ENCODE data around the gene ACY1. TPM values are rescaled to one million over a fixed set of nuclear protein-coding genes. Genes with fewer than 3 reads are reported as not detected.

ACY1 gene
- total and polyA plus RNA-seq, 10 of the 15 experiments (the other 5 are each of a cell fraction or from before 2014, with no cell fraction given), result 18.5 to 42.2 (median 27.8) TPM

DNA sequence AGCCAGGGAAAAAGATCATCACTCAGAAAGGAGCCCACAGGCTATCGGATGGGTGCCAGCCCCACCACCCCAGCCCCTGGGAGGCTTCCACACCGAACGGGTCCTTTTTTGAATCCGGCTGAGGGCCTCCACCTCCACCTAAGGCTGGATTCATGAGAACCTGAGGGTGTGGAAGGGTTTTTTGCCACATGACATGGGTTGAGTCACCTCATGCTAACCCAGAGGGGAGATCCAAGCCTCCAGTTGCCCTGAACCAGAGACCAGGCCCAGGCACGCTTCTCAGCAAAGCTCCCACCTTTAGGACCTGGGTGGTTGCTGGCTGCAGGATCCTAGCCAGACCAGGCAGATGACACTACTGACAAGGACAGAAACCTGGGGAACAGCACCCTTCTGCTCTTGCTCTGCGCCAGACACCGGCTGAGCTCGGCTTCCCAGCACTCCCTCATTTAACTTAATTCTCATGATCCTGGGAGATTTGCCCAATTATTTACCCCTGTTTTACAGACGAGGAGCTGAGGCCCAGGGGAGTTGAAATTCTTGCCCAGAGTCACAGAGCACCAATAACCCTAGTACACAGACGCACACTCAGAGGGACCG is 47.5 kb downstream of the ACY1 start:
- no peaks in the 10 kb centered on the region; the same call in 2 of the 3 replicates for H3K9me3 ChIP-seq (replicated peaks; ENCODE audit: control insufficient read depth, insufficient read depth, low read length)
- SMC1A ChIA-PET (ENCODE audit: uncharacterized antibody, unreplicated experiment), result interaction anchor here (1.0 kb wide), 1 partner anchor 21 kb away, joined by 3 read pairs; no protein-coding TSS in a partner anchor
- H3K79me2 ChIP-seq (ENCODE audit: control insufficient read depth, insufficient read depth, low read length), result no peaks in the 10 kb centered on the region
- H3K4me3 ChIP-seq, result no peak overlapping the region
- ATAC-seq (no peak; the same call in 2 of the 3 replicates), DNase-seq (ENCODE audit: low read depth, low spot score) (no peak), FAIRE-seq (no peak)
- in situ Hi-C loops (cut with MboI), result no loop called here
- BruUV-seq (replicated peaks), result no TSS peak
- 72% methylated on average over 11 of the region's 11 CpGs for WGBS (ENCODE audit: insufficient coverage, insufficient replicate concordance, low lambda C conversion rate, missing lambda C conversion rate)
- H4K20me1 ChIP-seq (ENCODE audit: control insufficient read depth, insufficient read depth), result no peaks in the 10 kb centered on the region
- H3K27me3 ChIP-seq (replicated peaks in 1 of 2; ENCODE audit: control insufficient read depth in 2 of 2, insufficient read depth in 2 of 2, low read length in 1 of 2), result no peaks in the 10 kb centered on the region
- TF ChIP-seq IKZF1 (conservative IDR thresholded peaks at IDR 0.05), result no peak
- TF ChIP-seq, protein P1, sequence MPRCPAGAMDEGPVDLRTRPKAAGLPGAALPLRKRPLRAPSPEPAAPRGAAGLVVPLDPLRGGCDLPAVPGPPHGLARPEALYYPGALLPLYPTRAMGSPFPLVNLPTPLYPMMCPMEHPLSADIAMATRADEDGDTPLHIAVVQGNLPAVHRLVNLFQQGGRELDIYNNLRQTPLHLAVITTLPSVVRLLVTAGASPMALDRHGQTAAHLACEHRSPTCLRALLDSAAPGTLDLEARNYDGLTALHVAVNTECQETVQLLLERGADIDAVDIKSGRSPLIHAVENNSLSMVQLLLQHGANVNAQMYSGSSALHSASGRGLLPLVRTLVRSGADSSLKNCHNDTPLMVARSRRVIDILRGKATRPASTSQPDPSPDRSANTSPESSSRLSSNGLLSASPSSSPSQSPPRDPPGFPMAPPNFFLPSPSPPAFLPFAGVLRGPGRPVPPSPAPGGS (IDR thresholded peaks at IDR 0.05; ENCODE audit: borderline replicate concordance, insufficient read depth, low read depth, low read length, poor library complexity, severe bottlenecking), result no peak
- no peak for TF ChIP-seq DPF2 (IDR thresholded peaks at IDR 0.05)
- CTCF ChIA-PET, result interaction anchor here (0.7 to 1.9 kb wide), 4 partner anchors 8 to 26 kb away, joined by 3 to 6 read pairs (median 4); no protein-coding TSS in a partner anchor
- POLR2A ChIA-PET, result no interaction called here
- peaks cover under 1% of the 10 kb centered on the region; the same call in 1 of the 2 replicates for H3K4me1 ChIP-seq (ENCODE audit: control insufficient read depth, insufficient read depth, low read length)
- no peak overlapping the region for H2AFZ ChIP-seq (ENCODE audit: control insufficient read depth, low read depth, low read length)
- intact Hi-C loops (cut with micrococcal nuclease; ENCODE audit: unreplicated experiment), result no loop called here
- no peak overlapping the region for H3K4me2 ChIP-seq (ENCODE audit: control insufficient read depth, insufficient read depth)
- no peak overlapping the region for H3K27ac ChIP-seq (ENCODE audit: control insufficient read depth, insufficient read depth)
- no peaks in the 10 kb centered on the region for H3K36me3 ChIP-seq (ENCODE audit: control insufficient read depth in 2 of 2, insufficient read depth in 2 of 2, low read length in 1 of 2)
- no peak overlapping the region for H3K9ac ChIP-seq (ENCODE audit: control insufficient read depth, insufficient read depth, low read length)
- RAD21 ChIA-PET (ENCODE audit: unreplicated experiment), result no interaction called here

DNA sequence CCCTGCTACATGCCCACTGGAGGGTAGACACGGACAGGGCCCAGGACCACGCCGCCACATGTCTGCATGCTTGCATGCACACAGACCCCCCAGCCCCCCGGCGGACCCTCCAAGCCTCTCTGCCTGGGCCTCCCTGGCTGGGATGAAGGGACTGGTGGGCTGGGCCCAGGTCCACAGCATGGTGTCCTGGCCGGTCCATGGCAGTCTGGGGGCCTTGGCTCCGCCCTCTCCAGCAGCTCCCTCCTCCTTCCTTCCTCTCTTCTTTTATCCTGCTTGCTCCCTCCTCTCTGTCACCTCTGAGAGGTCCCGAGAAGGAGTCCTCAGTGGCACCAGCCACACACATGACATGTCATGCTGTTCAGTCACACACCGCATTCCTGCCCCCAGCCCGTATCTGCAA is 48.6 kb downstream of the ACY1 start:
- ATAC-seq, result no peak

More for the DNA sequence above, 48.6 kb downstream of the ACY1 start:
- H4K20me1 ChIP-seq (ENCODE audit: control insufficient read depth, insufficient read depth), result no peaks in the 10 kb centered on the region
- no peak overlapping the region for H3K27ac ChIP-seq (ENCODE audit: control insufficient read depth, insufficient read depth)
- no peaks in the 10 kb centered on the region for H3K27me3 ChIP-seq (replicated peaks in 1 of 2; ENCODE audit: control insufficient read depth in 2 of 2, insufficient read depth in 2 of 2, low read length in 1 of 2)
- no peaks in the 10 kb centered on the region; the same call in 2 of the 3 replicates for H3K9me3 ChIP-seq (replicated peaks; ENCODE audit: control insufficient read depth, insufficient read depth, low read length)
- peaks cover 7% of the 10 kb centered on the region; the same call in 1 of the 2 replicates for H3K4me1 ChIP-seq (ENCODE audit: control insufficient read depth, insufficient read depth, low read length)
- TF ChIP-seq BCL11A (IDR thresholded peaks at IDR 0.05; ENCODE audit: low read depth, low read length) (no peak), RBBP5 (conservative IDR thresholded peaks at IDR 0.05) (no peak), ATF7 (IDR thresholded peaks at IDR 0.05; ENCODE audit: low read depth) (no peak), DPF2 (IDR thresholded peaks at IDR 0.05) (no peak), POLR2AphosphoS2 (IDR thresholded peaks at IDR 0.05; ENCODE audit: low read depth, low read length) (no peak), ZNF622 (IDR thresholded peaks at IDR 0.05) (no peak), ZNF207 (IDR thresholded peaks at IDR 0.05; ENCODE audit: borderline replicate concordance) (no peak), KDM1A (IDR thresholded peaks at IDR 0.05; ENCODE audit: borderline replicate concordance) (no peak), SP1 (IDR thresholded peaks at IDR 0.05; ENCODE audit: low read depth, low read length) (no peak), NFIC (IDR thresholded peaks at IDR 0.05; ENCODE audit: low read depth, low read length) (no peak), JUNB (IDR thresholded peaks at IDR 0.05) (no peak), EGR1 (IDR thresholded peaks at IDR 0.05; ENCODE audit: borderline replicate concordance in 1 of 2, low read depth in 2 of 2, low read length in 2 of 2) (no peak)
- TF ChIP-seq, protein P2, sequence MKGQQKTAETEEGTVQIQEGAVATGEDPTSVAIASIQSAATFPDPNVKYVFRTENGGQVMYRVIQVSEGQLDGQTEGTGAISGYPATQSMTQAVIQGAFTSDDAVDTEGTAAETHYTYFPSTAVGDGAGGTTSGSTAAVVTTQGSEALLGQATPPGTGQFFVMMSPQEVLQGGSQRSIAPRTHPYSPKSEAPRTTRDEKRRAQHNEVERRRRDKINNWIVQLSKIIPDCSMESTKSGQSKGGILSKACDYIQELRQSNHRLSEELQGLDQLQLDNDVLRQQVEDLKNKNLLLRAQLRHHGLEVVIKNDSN (IDR thresholded peaks at IDR 0.05; ENCODE audit: borderline replicate concordance, extremely low read length, insufficient read depth, low read depth, low read length), result no peak
- no peaks in the 10 kb centered on the region for H3K36me3 ChIP-seq (ENCODE audit: control insufficient read depth in 2 of 2, insufficient read depth in 2 of 2, low read length in 1 of 2)
- RAD21 ChIA-PET (ENCODE audit: unreplicated experiment), result no interaction called here
- no peak overlapping the region for H2AFZ ChIP-seq (ENCODE audit: control insufficient read depth, low read depth, low read length)
- POLR2A ChIA-PET, result interaction anchor here (0.9 kb wide), 1 partner anchor 20 kb away, joined by 4 read pairs; no protein-coding TSS in a partner anchor
- no peak for DNase-seq (ENCODE audit: low read depth, low spot score)
- intact Hi-C loops (cut with micrococcal nuclease; ENCODE audit: unreplicated experiment) (no loop called here), in situ Hi-C loops (cut with MboI) (no loop called here)
- H3K9ac ChIP-seq (ENCODE audit: control insufficient read depth, insufficient read depth, low read length), result no peak overlapping the region
- no peak overlapping the region for H3K4me3 ChIP-seq
- WGBS (ENCODE audit: insufficient coverage, insufficient replicate concordance, low lambda C conversion rate, missing lambda C conversion rate), result 72% methylated on average over 10 of the region's 10 CpGs
- CTCF ChIA-PET, result interaction anchor here (1.2 to 1.9 kb wide), 3 partner anchors 22 to 31 kb away, joined by 4 to 6 read pairs (median 4); no protein-coding TSS in a partner anchor
- SMC1A ChIA-PET (ENCODE audit: uncharacterized antibody, unreplicated experiment), result interaction anchor here (1.0 to 1.2 kb wide), 2 partner anchors 8 to 20 kb away, joined by 3 read pairs; no protein-coding TSS in a partner anchor
- no peak overlapping the region for H3K4me2 ChIP-seq (ENCODE audit: control insufficient read depth, insufficient read depth)
- no peak for FAIRE-seq
- no TSS peak for BruUV-seq (replicated peaks)
- no peaks in the 10 kb centered on the region for H3K79me2 ChIP-seq (ENCODE audit: control insufficient read depth, insufficient read depth, low read length)

Measured in GM12878 (cell line).